Coronary artery (tissue), 2 donors: ENCODE measurements around the gene GALNT4.

Source experiments
- DNase-seq: peaks from one replicate; pipeline ENCODE4 v3.0.0-alpha.2; 2017; ENCODE audit warnings: low spot score
- H3K27ac ChIP-seq, 2 donors: fragments of 200-600 bp; sonication (generic); one replicate each; pipeline ENCODE4 v1.5.1; 2016 to 2019
- H3K4me3 ChIP-seq: fragments of 200-600 bp; sonication (generic); 2 replicates; pipeline ENCODE4 v1.5.1; 2016; ENCODE audit warnings: mild to moderate bottlenecking, moderate library complexity
- CTCF ChIP-seq: fragments of 200-600 bp; sonication (generic); IDR thresholded peaks from one replicate; pipeline ENCODE4 v1.5.1; 2019; ENCODE audit warnings: antibody characterized with exemption

GALNT4 gene

GRCh38 chr12:89497005-89497404 is 27.6 kb downstream of the GALNT4 start:
- H3K27ac ChIP-seq = no peak overlapping the region
- no peak for DNase-seq

GRCh38 chr12:89494411-89495231 is 30.0 kb downstream of the GALNT4 start:
- TF ChIP-seq CTCF = no peak
- H3K27ac ChIP-seq = no peak overlapping the region

More at GRCh38 chr12:89497005-89497404, 27.6 kb downstream of the GALNT4 start:
- TF ChIP-seq CTCF = no peak
- H3K4me3 ChIP-seq = no peak overlapping the region

GRCh38 chr12:89493670-89494302 is 30.8 kb downstream of the GALNT4 start:
- no peak for DNase-seq
- H3K27ac ChIP-seq = no peak overlapping the region
- H3K4me3 ChIP-seq = no peak overlapping the region
- no peak for TF ChIP-seq CTCF

More at GRCh38 chr12:89494411-89495231, 30.0 kb downstream of the GALNT4 start:
- DNase-seq = no peak
- no peak overlapping the region for H3K4me3 ChIP-seq

- no peak for DNase-seq
- Histone ChIP-seq H3K27ac (no peak overlapping the region), H3K4me3 (no peak overlapping the region)
- no peak for TF ChIP-seq CTCF
Observed at GRCh38 chr12:89492883-89493282, 31.7 kb downstream of the GALNT4 start.

- TF ChIP-seq CTCF = no peak
- no peak for DNase-seq
Observed at GRCh38 chr12:89490922-89491321, 33.7 kb downstream of the GALNT4 start.

GRCh38 chr12:89486264-89486663 is 38.3 kb downstream of the GALNT4 start:
- no peak overlapping the region for H3K27ac ChIP-seq
- no peak for TF ChIP-seq CTCF
- no peak overlapping the region for H3K4me3 ChIP-seq
- no peak for DNase-seq

More at GRCh38 chr12:89490922-89491321, 33.7 kb downstream of the GALNT4 start:
- no peak overlapping the region for H3K4me3 ChIP-seq
- H3K27ac ChIP-seq = no peak overlapping the region
